ENCODE measurements around the gene DCLK1. TPM values are rescaled to one million over a fixed set of nuclear protein-coding genes. Genes with fewer than 3 reads are reported as not detected.

Gene DCLK1
- total RNA-seq, 4 donors from 2014 or later: 0.72 to 9.1 (median 4.9) TPM

GRCh38 chr13:35733827-35734226, 397.4 kb downstream of the DCLK1 start:
- peak overlapping the region in 1 of 4 donors; percentile 2 for H3K27ac ChIP-seq
- no peaks in the 10 kb centered on the region for H3K36me3 ChIP-seq
- no peak for TF ChIP-seq POLR2A (IDR thresholded peaks at IDR 0.05)
- TF ChIP-seq CTCF (IDR thresholded peaks at IDR 0.05): no peak
- H3K9me3 ChIP-seq: no peaks in the 10 kb centered on the region
- 56% methylated on average over 4 of the region's 4 CpGs for WGBS, 2 donors
- intact Hi-C loops (cut with DNase I): no loop called here
- H3K4me1 ChIP-seq: peaks cover 0 to 7% (median 0%) of the 10 kb centered on the region in 3 donors
- H3K27me3 ChIP-seq: no peaks in the 10 kb centered on the region
- H3K4me3 ChIP-seq: no peak overlapping the region
- no peak for DNase-seq

GRCh38 chr13:35732565-35732964, 398.6 kb downstream of the DCLK1 start:
- Histone ChIP-seq H3K4me3 (no peak overlapping the region), H3K27me3 (no peaks in the 10 kb centered on the region), H3K4me1 (peaks cover 0 to 14% (median 0%) of the 10 kb centered on the region in 3 donors), H3K9me3 (no peaks in the 10 kb centered on the region), H3K36me3 (no peaks in the 10 kb centered on the region), H3K27ac (peak overlapping the region in 1 of 4 donors; percentile 22)
- no peak for DNase-seq
- TF ChIP-seq CTCF (IDR thresholded peaks at IDR 0.05) (no peak), POLR2A (IDR thresholded peaks at IDR 0.05) (no peak)
- intact Hi-C loops (cut with DNase I): no loop called here
- WGBS, 2 donors: 66 to 79% methylated on average over 4 of the region's 4 CpGs

- TF ChIP-seq CTCF (IDR thresholded peaks at IDR 0.05) (no peak), POLR2A (IDR thresholded peaks at IDR 0.05) (no peak)
- 94% methylated on average over 4 of the region's 4 CpGs for WGBS, 2 donors
- intact Hi-C loops (cut with DNase I): no loop called here
- no peak for DNase-seq
- no peaks in the 10 kb centered on the region for H3K27me3 ChIP-seq
- peaks cover 0 to 15% (median 0%) of the 10 kb centered on the region in 3 donors for H3K4me1 ChIP-seq
- H3K9me3 ChIP-seq: no peaks in the 10 kb centered on the region
- no peaks in the 10 kb centered on the region for H3K36me3 ChIP-seq
- H3K4me3 ChIP-seq: no peak overlapping the region
- no peak overlapping the region for H3K27ac ChIP-seq
Observed at GRCh38 chr13:35731471-35731870, 399.7 kb downstream of the DCLK1 start.

- H3K27me3 ChIP-seq: no peaks in the 10 kb centered on the region
- H3K27ac ChIP-seq: peak overlapping the region in 2 of 4 donors; percentile 0 to 50
- peaks cover 0 to 15% (median 0%) of the 10 kb centered on the region in 3 donors for H3K4me1 ChIP-seq
- no peaks in the 10 kb centered on the region for H3K9me3 ChIP-seq
- H3K36me3 ChIP-seq: no peaks in the 10 kb centered on the region
- 54 to 63% methylated on average over 3 to 4 of the region's 5 CpGs for WGBS, 2 donors
- TF ChIP-seq POLR2A (IDR thresholded peaks at IDR 0.05): no peak
- no peak for TF ChIP-seq CTCF (IDR thresholded peaks at IDR 0.05)
- no peak for DNase-seq
- H3K4me3 ChIP-seq: no peak overlapping the region
- intact Hi-C loops (cut with DNase I): no loop called here
Observed at GRCh38 chr13:35729926-35730627, 401.1 kb downstream of the DCLK1 start.

- Histone ChIP-seq H3K9me3 (no peaks in the 10 kb centered on the region), H3K4me3 (no peak overlapping the region), H3K4me1 (peaks cover 0 to 20% (median 0%) of the 10 kb centered on the region in 3 donors), H3K27me3 (no peaks in the 10 kb centered on the region), H3K27ac (peak overlapping the region in 1 of 4 donors; percentile 21), H3K36me3 (no peaks in the 10 kb centered on the region)
- DNase-seq: no peak
- WGBS, 2 donors: 30 to 46% methylated on average over 5 to 6 of the region's 6 CpGs
- no peak for TF ChIP-seq POLR2A (IDR thresholded peaks at IDR 0.05)
- TF ChIP-seq CTCF (IDR thresholded peaks at IDR 0.05): no peak
- intact Hi-C loops (cut with DNase I): no loop called here
Observed at GRCh38 chr13:35727881-35728280, 403.3 kb downstream of the DCLK1 start.

Data from esophagus squamous epithelium (tissue), 5 donors.